ENCODE measurements around the gene NARF.
A peak's percentile ranks its signal among the peaks of the same experiment; 100 is the strongest.

The NARF gene

DNA sequence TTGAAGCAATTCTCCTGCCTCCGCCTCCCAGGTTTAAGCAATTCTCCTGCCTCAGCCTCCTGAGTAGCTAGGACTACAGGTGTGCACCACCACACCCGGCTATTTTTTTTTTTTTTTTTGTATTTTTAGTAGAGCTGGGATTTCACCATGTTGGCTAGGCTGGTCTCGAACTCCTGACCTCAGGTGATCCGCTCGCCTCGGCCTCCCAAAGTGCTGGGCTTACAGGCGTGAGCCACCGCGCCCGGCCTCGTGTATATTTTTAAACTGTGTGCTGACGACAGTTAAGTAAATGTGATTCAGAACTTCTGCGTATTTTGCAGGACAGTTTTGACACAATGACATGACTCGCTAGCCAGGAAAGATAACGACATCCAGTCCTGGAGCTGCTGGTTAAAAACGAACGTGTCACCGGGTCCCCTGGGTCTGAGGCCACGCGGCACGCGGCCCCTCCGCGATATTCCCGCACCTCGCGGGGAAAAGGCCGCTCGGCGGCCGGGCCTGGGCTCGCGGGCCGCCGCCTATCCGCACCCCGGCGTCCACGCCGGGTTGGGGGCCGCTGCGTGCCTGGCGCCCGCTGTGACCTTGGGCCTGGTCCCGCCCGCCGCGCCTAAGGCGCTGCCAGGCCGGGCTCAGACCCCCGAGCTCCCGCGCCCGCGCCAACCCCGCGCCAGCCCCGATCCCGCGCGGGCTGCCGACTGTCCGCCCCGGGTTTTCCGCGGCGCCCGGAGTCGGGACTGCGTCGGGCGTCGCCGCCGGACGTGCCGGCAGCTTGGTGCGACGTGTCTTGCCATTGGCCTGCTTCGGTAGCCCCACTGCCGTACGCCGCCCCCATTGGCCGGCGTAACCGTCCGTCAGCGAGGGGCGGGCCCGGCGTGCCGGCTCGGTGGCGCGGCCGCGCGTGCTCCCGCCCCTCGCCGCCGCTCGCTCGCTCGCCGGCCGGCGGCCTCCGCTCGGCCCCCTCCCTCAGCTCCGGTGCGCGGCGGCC, 60.6 kb downstream of the NARF start, which contains the start of gene FOXK2:
Gene FOXK2 (plus strand): TSS at position 907 of the 985 bp plus-strand sequence. CDS start 157 bp downstream, outside the sequence.
- TF ChIP-seq, protein P1, sequence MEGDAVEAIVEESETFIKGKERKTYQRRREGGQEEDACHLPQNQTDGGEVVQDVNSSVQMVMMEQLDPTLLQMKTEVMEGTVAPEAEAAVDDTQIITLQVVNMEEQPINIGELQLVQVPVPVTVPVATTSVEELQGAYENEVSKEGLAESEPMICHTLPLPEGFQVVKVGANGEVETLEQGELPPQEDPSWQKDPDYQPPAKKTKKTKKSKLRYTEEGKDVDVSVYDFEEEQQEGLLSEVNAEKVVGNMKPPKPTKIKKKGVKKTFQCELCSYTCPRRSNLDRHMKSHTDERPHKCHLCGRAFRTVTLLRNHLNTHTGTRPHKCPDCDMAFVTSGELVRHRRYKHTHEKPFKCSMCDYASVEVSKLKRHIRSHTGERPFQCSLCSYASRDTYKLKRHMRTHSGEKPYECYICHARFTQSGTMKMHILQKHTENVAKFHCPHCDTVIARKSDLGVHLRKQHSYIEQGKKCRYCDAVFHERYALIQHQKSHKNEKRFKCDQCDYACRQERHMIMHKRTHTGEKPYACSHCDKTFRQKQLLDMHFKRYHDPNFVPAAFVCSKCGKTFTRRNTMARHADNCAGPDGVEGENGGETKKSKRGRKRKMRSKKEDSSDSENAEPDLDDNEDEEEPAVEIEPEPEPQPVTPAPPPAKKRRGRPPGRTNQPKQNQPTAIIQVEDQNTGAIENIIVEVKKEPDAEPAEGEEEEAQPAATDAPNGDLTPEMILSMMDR (IDR thresholded peaks at IDR 0.05; ENCODE audit: low read depth, low read length, missing control alignments), result no peak

DNA sequence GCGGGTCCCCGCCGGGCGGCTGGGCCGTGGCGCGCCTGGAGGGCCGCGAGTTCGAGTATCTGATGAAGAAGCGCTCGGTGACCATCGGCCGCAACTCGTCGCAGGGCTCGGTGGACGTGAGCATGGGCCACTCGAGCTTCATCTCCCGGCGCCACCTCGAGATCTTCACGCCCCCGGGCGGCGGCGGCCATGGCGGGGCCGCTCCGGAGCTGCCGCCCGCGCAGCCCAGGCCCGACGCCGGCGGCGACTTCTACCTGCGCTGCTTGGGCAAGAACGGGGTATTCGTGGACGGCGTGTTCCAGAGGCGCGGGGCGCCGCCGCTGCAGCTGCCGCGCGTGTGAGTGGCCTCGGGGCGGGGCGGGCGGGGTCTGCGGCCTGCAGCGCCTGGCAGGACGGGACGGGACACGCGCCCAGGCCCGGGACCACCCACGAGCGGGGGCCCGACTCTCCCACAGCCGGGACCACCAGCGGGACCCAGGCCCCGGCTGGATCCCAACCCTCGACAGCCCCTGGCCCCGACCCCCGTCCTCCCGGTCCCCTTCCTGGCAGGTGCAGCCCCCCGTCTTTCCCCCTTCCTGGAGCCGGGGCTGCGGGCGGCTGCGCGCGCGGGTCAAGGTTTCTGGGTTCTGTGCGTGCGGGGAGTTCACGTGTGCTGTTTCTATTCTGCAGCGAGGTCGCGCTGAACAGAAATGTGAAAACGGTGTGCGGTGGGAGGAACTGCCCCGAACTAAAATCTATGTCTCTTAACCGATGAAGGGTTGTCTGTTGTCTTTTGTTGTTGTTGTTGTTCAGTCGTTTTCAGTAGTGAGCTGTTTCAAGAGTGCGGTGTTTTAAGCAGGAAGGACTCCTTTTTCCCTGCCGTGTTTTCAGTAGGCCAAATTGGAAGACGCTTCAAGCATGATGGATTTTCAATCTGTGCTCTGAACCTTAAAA, 61.7 kb downstream of the NARF start:
- no peak for DNase-seq (ENCODE audit: low read depth)
- H3K4me3 ChIP-seq (ENCODE audit: low read depth, low read length), result peak overlapping the region; percentile 84
- TF ChIP-seq, protein P1 (IDR thresholded peaks at IDR 0.05; ENCODE audit: low read depth, low read length, missing control alignments), result no peak

More for the DNA sequence above, 60.6 kb downstream of the NARF start, which contains the start of gene FOXK2:
- H3K4me3 ChIP-seq (ENCODE audit: low read depth, low read length), result peak within 1 kb of the TSS; percentile 84
- DNase-seq (ENCODE audit: low read depth), result peak; percentile 86

DNA sequence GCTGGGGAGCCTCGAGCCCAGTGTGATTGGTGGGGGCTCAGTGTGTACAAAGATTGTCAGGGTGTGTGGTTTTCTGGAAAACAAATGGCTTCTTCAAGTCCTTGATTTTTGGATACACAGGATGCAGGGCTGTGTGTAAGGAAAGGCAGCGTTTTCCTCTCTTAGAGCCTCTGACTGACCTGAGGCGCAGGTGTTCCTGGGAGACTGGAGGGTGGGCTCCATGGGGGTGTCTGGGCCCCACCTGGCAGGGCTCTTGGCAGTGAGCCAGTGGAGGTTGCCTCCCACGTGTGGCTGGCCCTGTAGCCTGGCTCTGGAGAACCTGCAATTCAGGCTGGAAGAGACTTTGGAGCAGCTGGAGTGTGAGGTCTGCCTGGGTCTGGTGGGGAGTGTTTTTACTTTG, 66.0 kb downstream of the NARF start:
- no peak for DNase-seq (ENCODE audit: low read depth)
- H3K4me3 ChIP-seq (ENCODE audit: low read depth, low read length), result no peak overlapping the region
- TF ChIP-seq, protein P1 (IDR thresholded peaks at IDR 0.05; ENCODE audit: low read depth, low read length, missing control alignments), result no peak

DNA sequence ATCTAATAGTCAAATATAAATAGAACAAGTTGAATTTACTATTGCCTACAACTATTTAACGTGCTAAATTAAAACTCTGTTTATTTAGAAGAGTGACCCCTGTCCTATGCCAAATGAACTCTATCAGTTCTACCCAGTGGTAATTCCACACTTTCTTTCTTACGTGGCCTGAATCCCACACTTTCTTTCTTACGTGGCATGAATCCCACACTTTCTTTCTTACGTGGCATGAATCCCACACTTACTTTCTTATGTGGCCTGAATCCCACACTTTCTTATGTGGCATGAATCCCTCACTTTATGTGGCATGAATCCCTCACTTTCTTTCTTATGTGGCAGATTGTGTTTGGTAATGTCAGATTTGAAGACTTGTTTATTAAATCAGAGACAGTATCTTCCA, 67.2 kb downstream of the NARF start:
- TF ChIP-seq, protein P1 (IDR thresholded peaks at IDR 0.05; ENCODE audit: low read depth, low read length, missing control alignments), result no peak
- DNase-seq (ENCODE audit: low read depth), result no peak
- H3K4me3 ChIP-seq (ENCODE audit: low read depth, low read length), result no peak overlapping the region

DNA sequence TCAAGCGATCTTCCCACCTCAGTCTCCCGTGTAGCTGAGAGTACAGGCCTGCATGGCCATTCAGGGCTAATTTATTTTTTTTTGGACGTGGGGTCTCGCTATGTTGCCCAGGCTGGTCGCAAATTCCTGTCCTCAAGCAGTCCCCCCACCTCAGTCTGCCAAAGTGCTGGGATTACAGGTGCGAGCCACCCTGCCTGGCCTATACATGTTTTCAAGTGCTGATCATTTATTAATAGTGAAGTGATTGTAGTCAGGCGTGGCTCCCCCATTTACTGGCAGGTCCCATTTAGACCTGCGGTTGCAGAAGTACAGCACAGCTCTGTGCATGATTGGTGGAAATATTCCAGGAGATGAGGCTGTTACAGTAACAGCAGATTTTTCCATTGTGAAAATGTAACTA, 69.4 kb downstream of the NARF start:
- no peak for DNase-seq (ENCODE audit: low read depth)
- TF ChIP-seq, protein P1 (IDR thresholded peaks at IDR 0.05; ENCODE audit: low read depth, low read length, missing control alignments), result no peak
- H3K4me3 ChIP-seq (ENCODE audit: low read depth, low read length), result no peak overlapping the region

DNA sequence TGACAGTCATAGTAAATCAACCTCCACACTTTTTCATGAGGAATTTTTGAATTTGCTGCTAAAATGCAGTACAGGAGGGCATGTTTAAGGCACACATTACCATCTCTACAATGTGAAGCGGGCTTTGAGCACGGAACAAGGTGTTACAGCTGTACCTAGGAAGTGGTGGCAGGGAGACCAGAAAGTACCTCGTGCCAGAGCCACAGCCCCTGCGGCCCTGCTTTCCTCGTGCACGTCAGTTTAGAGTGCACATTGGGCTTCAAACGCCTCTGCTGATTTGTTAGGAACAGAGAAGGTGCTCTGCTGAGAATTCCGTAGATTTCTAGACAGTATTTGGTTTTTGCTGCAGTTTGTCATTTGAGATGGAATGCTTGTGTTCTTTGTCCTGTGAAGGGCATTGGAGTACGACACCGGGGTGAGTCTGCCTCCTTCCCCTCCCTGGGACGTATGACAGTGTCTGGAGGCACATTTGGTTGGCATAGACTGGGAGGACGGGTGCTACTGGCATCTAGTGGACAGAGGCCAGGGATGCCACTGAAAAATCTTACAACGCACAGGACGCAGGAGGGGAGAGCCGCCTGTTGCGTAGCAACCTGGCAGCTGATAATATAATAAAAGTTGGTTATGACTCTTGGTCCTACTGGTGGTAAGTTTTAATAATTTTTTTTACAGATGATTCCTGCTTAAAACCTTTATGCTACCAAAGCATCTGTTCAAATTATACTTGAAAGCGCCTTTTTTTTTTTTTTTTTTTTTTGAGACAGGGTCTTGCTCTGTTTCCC, 70.1 kb downstream of the NARF start:
- H3K4me3 ChIP-seq (ENCODE audit: low read depth, low read length), result no peak overlapping the region
- no peak for DNase-seq (ENCODE audit: low read depth)
- TF ChIP-seq, protein P1 (IDR thresholded peaks at IDR 0.05; ENCODE audit: low read depth, low read length, missing control alignments), result peak; percentile 8
